HepG2 (cell line): ENCODE measurements around the gene GNB1. TPM values are rescaled to one million over a fixed set of nuclear protein-coding genes. Genes with fewer than 3 reads are reported as not detected.

Experiments used
- CEBPB ChIP-seq: IDR thresholded peaks from 2 replicates; pipeline ENCODE4 v1.6.1; 2011; ENCODE audit warnings: low read depth, low read length, improper control_type of control experiment, borderline replicate concordance
- ETV6 ChIP-seq: sonication (generic); formaldehyde crosslinking; conservative IDR thresholded peaks from 2 replicates; pipeline ENCODE4 v1.4.0; 2020; ENCODE audit warnings: missing genetic modification reagents
- NR2F6 ChIP-seq, 2 experiments: IDR thresholded peaks; 2 replicates each; pipeline ENCODE4 v1.6.1; 2016; ENCODE audit warnings: antibody characterized with exemption in 1 of 2, mild to moderate bottlenecking in 1 of 2
- PAWR ChIP-seq: sonication (generic); formaldehyde crosslinking; IDR thresholded peaks from 2 replicates; pipeline ENCODE4 v1.4.0; 2020; ENCODE audit warnings: missing genetic modification reagents, mild to moderate bottlenecking, borderline replicate concordance
- SAFB2 ChIP-seq: sonication (generic); formaldehyde crosslinking; IDR thresholded peaks from 2 replicates; pipeline ENCODE4 v1.5.1; 2020; ENCODE audit warnings: missing genetic modification reagents, low read depth, mild to moderate bottlenecking, borderline replicate concordance
- SMARCC2 ChIP-seq: fragments of 450-650 bp; IDR thresholded peaks from 2 replicates; pipeline ENCODE4 v1.6.1; 2017; ENCODE audit warnings: antibody characterized with exemption, mild to moderate bottlenecking
- SP5 ChIP-seq: IDR thresholded peaks from 2 replicates; pipeline ENCODE4 v1.6.1; 2016; ENCODE audit warnings: low read depth, borderline replicate concordance
- ZBTB1 ChIP-seq: sonication (generic); formaldehyde crosslinking; IDR thresholded peaks from 2 replicates; pipeline ENCODE4 v1.4.0; 2020; ENCODE audit warnings: missing genetic modification reagents, borderline replicate concordance
- ZNF205 ChIP-seq: IDR thresholded peaks from 2 replicates; pipeline ENCODE4 v1.6.1; 2018; ENCODE audit warnings: missing biosample characterization, missing genetic modification reagents
- ZNF253 ChIP-seq: sonication (generic); formaldehyde crosslinking; IDR thresholded peaks from 2 replicates; pipeline ENCODE4 v1.8.0; 2022; ENCODE audit warnings: mild to moderate bottlenecking, missing genetic modification reagents, borderline replicate concordance
- ZNF350 ChIP-seq: sonication (generic); formaldehyde crosslinking; IDR thresholded peaks from 2 replicates; pipeline ENCODE4 v1.4.0; 2020; ENCODE audit warnings: mild to moderate bottlenecking, low read depth, missing genetic modification reagents, borderline replicate concordance
- ZNF382 ChIP-seq: sonication (generic); formaldehyde crosslinking; IDR thresholded peaks from 2 replicates; pipeline ENCODE4 v1.5.0; 2020; ENCODE audit warnings: missing genetic modification reagents, mild to moderate bottlenecking, borderline replicate concordance
- ZNF563 ChIP-seq: sonication (generic); formaldehyde crosslinking; IDR thresholded peaks from 2 replicates; pipeline ENCODE4 v1.8.0; 2022; ENCODE audit warnings: mild to moderate bottlenecking, moderate library complexity, missing genetic modification reagents
- ZNF598 ChIP-seq: sonication (generic); formaldehyde crosslinking; IDR thresholded peaks from 2 replicates; pipeline ENCODE4 v1.5.1; 2020; ENCODE audit warnings: mild to moderate bottlenecking, missing genetic modification reagents, borderline replicate concordance
- ZNF619 ChIP-seq: sonication (generic); formaldehyde crosslinking; IDR thresholded peaks from 2 replicates; pipeline ENCODE4 v1.4.0; 2020; ENCODE audit warnings: mild to moderate bottlenecking, missing genetic modification reagents
- ZNF644 ChIP-seq: IDR thresholded peaks from 2 replicates; pipeline ENCODE4 v1.6.1; 2016; ENCODE audit warnings: low read depth
- ZSCAN20 ChIP-seq: sonication (generic); formaldehyde crosslinking; IDR thresholded peaks from 2 replicates; pipeline ENCODE4 v1.4.0; 2020; ENCODE audit warnings: missing genetic modification reagents, mild to moderate bottlenecking, borderline replicate concordance
- ZSCAN29 ChIP-seq: sonication (generic); formaldehyde crosslinking; conservative IDR thresholded peaks from 2 replicates; pipeline ENCODE4 v1.4.0; 2020; ENCODE audit warnings: mild to moderate bottlenecking, missing genetic modification reagents
- polyA plus RNA-seq, 8 experiments: library from polyadenylated mRNA; depleted of rRNA in 3 of 8; stranded (reverse) in 7 of 8; unstranded in 1 of 8; fragments of >200 nt; fragmentation: Illumina TruSeq in 4 of 8; extraction: Trizol in 4 of 8; gene quantifications; 2 replicates each; pipeline versions ENCODE4 v1.2.1 to v1.2.3, GENCODE V29; 2011 to 2016; ENCODE audit warnings: low read depth in 4 of 8, missing spikeins in 1 of 8, mixed read lengths in 1 of 8; ENCODE audit not compliant: insufficient read depth in 1 of 8
- total RNA-seq, 5 experiments: library from RNA; depleted of rRNA; stranded (reverse); fragments of >200 nt; fragmentation: Illumina TruSeq; extraction: Trizol; gene quantifications; 2 replicates each; pipeline ENCODE4 v1.2.3, GENCODE V29; 2016; ENCODE audit warnings: low read depth in 1 of 5
- TF ChIP-seq, protein P1 (sequence below): sonication (generic); formaldehyde crosslinking; conservative IDR thresholded peaks from 2 replicates; pipeline ENCODE4 v1.4.0; 2020; ENCODE audit warnings: missing genetic modification reagents
- TF ChIP-seq, protein P2 (sequence below): sonication (generic); formaldehyde crosslinking; IDR thresholded peaks from 2 replicates; pipeline ENCODE4 v1.4.0; 2020; ENCODE audit warnings: missing genetic modification reagents, mild to moderate bottlenecking, borderline replicate concordance
- TF ChIP-seq, protein P3 (sequence below): IDR thresholded peaks from 2 replicates; pipeline ENCODE4 v1.6.1; 2016; ENCODE audit warnings: mild to moderate bottlenecking, missing biosample characterization, missing genetic modification reagents
- TF ChIP-seq, protein P4 (sequence below): sonication (generic); formaldehyde crosslinking; IDR thresholded peaks from 2 replicates; pipeline ENCODE4 v1.8.1; 2022; ENCODE audit warnings: mild to moderate bottlenecking, missing genetic modification reagents
- TF ChIP-seq, protein P5 (sequence below): sonication (generic); formaldehyde crosslinking; IDR thresholded peaks from 2 replicates; pipeline ENCODE4 v1.9.0; 2022; ENCODE audit warnings: low read depth, missing genetic modification reagents

The GNB1 gene
- total and polyA plus RNA-seq, 2 of the 13 experiments (the other 11 are each of a cell fraction or from before 2014, with no cell fraction given), result 66.2 to 327 TPM

DNA sequence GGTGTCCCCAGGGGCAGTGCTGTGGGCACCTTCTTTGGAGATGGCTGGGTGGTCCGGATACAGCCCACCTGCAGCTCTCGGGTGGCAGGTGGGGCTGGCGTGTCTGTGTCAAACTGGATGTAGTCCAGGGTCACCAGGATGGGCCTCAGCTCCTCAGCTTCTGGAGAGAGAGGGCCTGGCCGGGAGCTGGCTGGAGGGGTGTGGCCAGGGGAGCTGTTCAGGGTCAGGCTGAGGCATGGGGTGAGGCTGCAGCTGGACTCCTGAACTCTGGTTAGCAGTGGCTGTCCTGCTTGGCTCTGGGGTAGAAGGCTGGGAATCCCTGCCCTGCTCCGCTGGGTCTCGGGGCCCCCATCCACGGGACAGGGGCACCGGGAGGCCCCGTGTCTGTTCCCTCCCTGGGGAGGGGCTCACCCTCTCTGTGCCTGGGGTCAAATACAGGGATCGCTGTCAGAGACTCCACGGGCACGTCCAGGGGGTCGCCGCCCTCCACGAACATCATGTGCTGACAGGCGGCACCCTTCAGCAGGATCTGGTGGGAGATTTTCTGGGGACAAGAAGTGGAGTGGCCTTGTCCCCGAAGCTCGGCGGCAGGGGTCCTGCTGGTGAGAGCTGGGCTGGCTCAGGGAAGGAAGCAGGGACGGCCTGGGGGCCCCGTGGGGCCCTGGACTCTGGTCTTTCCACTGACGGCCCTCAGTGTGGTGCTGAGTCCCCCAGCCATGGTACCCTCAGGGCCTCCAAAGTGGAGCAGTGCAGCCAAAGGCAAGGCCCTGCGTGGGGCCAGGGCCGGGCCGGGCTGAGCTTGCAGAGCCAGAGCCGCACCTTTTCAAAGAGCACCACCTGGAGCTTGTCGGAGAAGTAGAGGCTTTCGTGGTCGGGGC is 32.3 kb upstream of the GNB1 start (continued):
- TF ChIP-seq PAWR (CRISPR knock-in tag) (no peak), CEBPB (no peak), ZNF563 (CRISPR knock-in tag) (no peak), SP5 (peak; percentile 81; the same call in 1 of the 2 replicates), ZNF644 (CRISPR knock-in tag) (0 out of 2 replicates have a peak, but pooled peaks have one; percentile 24), ZNF253 (CRISPR knock-in tag) (no peak), ZNF350 (CRISPR knock-in tag) (peak; percentile 68; the same call in 1 of the 2 replicates), ZNF619 (no peak), ZNF205 (0 out of 2 replicates have a peak, but pooled peaks have one; percentile 9), ZNF382 (CRISPR knock-in tag) (no peak), SMARCC2 (no peak), ZSCAN20 (CRISPR knock-in tag) (no peak; the same call in 1 of the 2 replicates), ZSCAN29 (CRISPR knock-in tag) (no peak), NR2F6 (IDR thresholded peaks at IDR 0.05) (peak; percentile 50), NR2F6 (CRISPR knock-in tag; IDR thresholded peaks at IDR 0.05) (peak; percentile 81), ZBTB1 (CRISPR knock-in tag) (no peak), ZNF598 (CRISPR knock-in tag) (no peak), ETV6 (CRISPR knock-in tag) (no peak), SAFB2 (CRISPR knock-in tag) (no peak)
- TF ChIP-seq, protein P1, sequence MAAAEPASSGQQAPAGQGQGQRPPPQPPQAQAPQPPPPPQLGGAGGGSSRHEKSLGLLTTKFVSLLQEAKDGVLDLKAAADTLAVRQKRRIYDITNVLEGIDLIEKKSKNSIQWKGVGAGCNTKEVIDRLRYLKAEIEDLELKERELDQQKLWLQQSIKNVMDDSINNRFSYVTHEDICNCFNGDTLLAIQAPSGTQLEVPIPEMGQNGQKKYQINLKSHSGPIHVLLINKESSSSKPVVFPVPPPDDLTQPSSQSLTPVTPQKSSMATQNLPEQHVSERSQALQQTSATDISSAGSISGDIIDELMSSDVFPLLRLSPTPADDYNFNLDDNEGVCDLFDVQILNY (CRISPR knock-in tag), result no peak
- TF ChIP-seq, protein P2, sequence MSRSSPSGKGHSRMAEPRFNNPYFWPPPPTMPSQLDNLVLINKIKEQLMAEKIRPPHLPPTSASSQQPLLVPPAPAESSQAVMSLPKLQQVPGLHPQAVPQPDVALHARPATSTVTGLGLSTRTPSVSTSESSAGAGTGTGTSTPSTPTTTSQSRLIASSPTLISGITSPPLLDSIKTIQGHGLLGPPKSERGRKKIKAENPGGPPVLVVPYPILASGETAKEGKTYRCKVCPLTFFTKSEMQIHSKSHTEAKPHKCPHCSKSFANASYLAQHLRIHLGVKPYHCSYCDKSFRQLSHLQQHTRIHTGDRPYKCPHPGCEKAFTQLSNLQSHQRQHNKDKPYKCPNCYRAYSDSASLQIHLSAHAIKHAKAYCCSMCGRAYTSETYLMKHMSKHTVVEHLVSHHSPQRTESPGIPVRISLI, result 0 out of 2 replicates have a peak, but pooled peaks have one; percentile 9
- TF ChIP-seq, protein P3, sequence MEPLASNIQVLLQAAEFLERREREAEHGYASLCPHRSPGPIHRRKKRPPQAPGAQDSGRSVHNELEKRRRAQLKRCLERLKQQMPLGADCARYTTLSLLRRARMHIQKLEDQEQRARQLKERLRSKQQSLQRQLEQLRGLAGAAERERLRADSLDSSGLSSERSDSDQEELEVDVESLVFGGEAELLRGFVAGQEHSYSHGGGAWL (CRISPR knock-in tag), result peak; percentile 24; the same call in 1 of the 2 replicates
- TF ChIP-seq, protein P4, sequence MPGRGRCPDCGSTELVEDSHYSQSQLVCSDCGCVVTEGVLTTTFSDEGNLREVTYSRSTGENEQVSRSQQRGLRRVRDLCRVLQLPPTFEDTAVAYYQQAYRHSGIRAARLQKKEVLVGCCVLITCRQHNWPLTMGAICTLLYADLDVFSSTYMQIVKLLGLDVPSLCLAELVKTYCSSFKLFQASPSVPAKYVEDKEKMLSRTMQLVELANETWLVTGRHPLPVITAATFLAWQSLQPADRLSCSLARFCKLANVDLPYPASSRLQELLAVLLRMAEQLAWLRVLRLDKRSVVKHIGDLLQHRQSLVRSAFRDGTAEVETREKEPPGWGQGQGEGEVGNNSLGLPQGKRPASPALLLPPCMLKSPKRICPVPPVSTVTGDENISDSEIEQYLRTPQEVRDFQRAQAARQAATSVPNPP, result no peak
- TF ChIP-seq, protein P5, sequence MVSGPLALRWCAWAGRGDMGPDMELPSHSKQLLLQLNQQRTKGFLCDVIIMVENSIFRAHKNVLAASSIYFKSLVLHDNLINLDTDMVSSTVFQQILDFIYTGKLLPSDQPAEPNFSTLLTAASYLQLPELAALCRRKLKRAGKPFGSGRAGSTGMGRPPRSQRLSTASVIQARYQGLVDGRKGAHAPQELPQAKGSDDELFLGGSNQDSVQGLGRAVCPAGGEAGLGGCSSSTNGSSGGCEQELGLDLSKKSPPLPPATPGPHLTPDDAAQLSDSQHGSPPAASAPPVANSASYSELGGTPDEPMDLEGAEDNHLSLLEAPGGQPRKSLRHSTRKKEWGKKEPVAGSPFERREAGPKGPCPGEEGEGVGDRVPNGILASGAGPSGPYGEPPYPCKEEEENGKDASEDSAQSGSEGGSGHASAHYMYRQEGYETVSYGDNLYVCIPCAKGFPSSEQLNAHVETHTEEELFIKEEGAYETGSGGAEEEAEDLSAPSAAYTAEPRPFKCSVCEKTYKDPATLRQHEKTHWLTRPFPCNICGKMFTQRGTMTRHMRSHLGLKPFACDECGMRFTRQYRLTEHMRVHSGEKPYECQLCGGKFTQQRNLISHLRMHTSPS (CRISPR knock-in tag), result peak; percentile 34; the same call in 1 of the 2 replicates
